Activated CD8-positive, alpha-beta memory T cell treated with anti-CD3 and anti-CD28 coated beads, Interleukin-2, amount 50 U/mL, for 1 hour (primary cell): ENCODE measurements around the gene GPRIN1.
"Not testable (repeated sequence)": the region's sequence is repeated elsewhere in the genome, so short reads cannot be mapped to it uniquely, and the experiment has no call there.

ENCODE experiments used
- DNase-seq: peaks from one replicate; pipeline ENCODE4 v3.0.0-alpha.2; 2020; ENCODE audit errors: extremely low read depth

GPRIN1 gene

GRCh38 chr5:176597417-176598389 lies 12.3 kb downstream of the GPRIN1 start:
- DNase-seq = no peak

- DNase-seq = no peak
These were observed 13.1 kb downstream of the GPRIN1 start for GRCh38 chr5:176596689-176597416.

GRCh38 chr5:176596069-176596644 lies 13.8 kb downstream of the GPRIN1 start:
- no peak for DNase-seq

GRCh38 chr5:176595386-176595943 lies 14.5 kb downstream of the GPRIN1 start:
- no peak for DNase-seq

GRCh38 chr5:176594554-176594953 lies 15.4 kb downstream of the GPRIN1 start:
- no peak for DNase-seq

- DNase-seq = no peak
These were observed 16.6 kb downstream of the GPRIN1 start for GRCh38 chr5:176593273-176593869.

GRCh38 chr5:176592573-176592972 lies 17.4 kb downstream of the GPRIN1 start:
- DNase-seq = no peak

GRCh38 chr5:176591667-176592066 lies 18.3 kb downstream of the GPRIN1 start:
- DNase-seq = not testable (repeated sequence)

GRCh38 chr5:176590035-176590717 lies 19.8 kb downstream of the GPRIN1 start:
- no peak for DNase-seq

- no peak for DNase-seq
These were observed 20.8 kb downstream of the GPRIN1 start for GRCh38 chr5:176589039-176589769.

- no peak for DNase-seq
These were observed 21.7 kb downstream of the GPRIN1 start for GRCh38 chr5:176588297-176588696.

GRCh38 chr5:176587398-176587797 lies 22.6 kb downstream of the GPRIN1 start:
- no peak for DNase-seq

- no peak for DNase-seq
These were observed 26.9 kb downstream of the GPRIN1 start for GRCh38 chr5:176583076-176583475.

GRCh38 chr5:176581361-176581760 lies 28.6 kb downstream of the GPRIN1 start:
- no peak for DNase-seq

- DNase-seq = no peak
These were observed 30.6 kb downstream of the GPRIN1 start for GRCh38 chr5:176579323-176579722.

GRCh38 chr5:176578391-176578808 lies 31.6 kb downstream of the GPRIN1 start:
- DNase-seq = no peak

- no peak for DNase-seq
These were observed 32.4 kb downstream of the GPRIN1 start for GRCh38 chr5:176577312-176578176.

GRCh38 chr5:176575488-176576422 lies 34.2 kb downstream of the GPRIN1 start:
- no peak for DNase-seq
